CD4-positive, alpha-beta T cell treated with Interleukin-21 for 1 hour (primary cell): Measurements from ENCODE around the gene RAPGEF4.
"Not testable (repeated sequence)": the region's sequence is repeated elsewhere in the genome, so short reads cannot be mapped to it uniquely, and the experiment has no call there.

Experiments
- DNase-seq: peaks from one replicate; pipeline ENCODE4 v3.0.0-alpha.2; 2020

Gene RAPGEF4

DNA sequence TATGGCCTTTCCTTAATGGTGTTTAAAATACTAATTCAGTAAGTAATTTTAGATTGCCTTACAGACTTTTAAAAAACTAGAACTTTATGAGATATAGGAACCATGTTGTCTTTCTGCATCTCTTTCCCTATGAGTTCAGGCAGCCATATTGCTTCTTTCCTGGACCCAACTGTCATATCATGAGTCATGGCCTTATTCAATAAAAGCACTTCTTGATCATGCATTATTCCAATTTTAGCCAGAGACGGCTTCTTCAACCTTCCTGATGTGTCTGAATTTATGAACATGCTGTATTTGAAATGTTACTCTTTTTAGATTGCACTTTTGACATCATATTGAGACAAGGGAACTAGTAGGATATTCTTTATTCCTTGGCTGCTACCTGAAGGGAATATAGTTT lies 274.6 kb downstream of the RAPGEF4 start:
- DNase-seq, result no peak

DNA sequence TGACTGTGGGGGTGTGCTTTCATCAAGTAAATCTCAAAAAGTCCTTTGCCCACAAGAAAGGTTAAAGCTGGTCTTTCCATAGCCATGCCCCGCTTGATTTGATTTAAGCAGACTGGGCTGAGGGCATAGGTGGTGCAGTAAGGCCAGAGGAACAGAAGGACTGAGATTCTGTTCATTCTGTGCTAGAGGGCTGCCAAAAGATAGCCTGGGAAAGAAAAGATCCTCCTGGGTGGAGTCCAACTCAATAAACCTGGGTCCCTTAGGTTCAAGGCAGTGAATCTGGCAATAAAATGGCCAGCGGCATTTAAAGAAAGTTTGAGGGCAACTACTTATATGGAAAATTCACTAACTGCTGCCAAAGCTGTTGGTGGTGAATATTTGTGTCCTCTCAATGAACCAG lies 280.8 kb downstream of the RAPGEF4 start:
- no peak for DNase-seq

- no peak for DNase-seq
Observed at GRCh38 chr2:173017646-173018420, 282.2 kb downstream of the RAPGEF4 start.

DNA sequence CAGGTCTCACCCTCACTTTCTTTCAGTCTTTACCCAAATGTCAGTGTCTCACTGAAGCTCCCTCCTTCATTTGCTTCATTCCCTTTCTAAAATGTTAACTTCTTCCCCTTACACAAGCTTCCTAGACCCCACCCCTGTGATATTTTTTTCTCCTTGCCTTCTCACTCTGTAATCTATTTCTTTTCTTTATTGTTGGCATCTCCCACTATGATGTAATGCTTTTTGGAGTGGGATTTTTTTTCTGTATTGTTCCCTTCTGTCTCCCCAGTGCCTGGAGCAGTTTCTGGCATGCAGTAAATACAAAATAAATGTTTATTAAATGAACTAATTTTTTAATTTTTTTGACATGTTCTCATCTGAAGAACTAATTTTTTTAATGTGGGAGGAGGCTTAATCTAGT lies 284.1 kb downstream of the RAPGEF4 start:
- no peak for DNase-seq

GRCh38 chr2:173021939-173022371 lies 286.3 kb downstream of the RAPGEF4 start:
- DNase-seq, result no peak

GRCh38 chr2:173023718-173024117 lies 288.1 kb downstream of the RAPGEF4 start:
- DNase-seq, result no peak

DNA sequence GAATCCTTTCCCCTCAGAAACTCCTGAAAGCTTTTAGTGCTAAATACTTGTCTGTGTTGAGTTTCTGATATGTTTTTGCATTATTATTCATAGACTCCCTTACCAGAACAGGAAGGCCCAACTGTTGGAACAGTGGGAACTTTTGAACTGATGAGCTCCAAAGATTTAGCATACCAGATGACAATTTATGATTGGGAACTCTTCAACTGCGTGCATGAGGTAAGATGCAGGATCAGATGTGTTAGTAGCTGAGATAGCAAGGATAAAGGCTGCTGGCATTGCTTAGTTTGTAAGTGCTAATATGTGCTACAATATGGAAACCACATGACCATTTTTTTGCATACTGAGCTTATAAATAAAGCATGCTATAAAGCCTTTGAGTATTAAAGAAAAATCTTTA lies 290.8 kb downstream of the RAPGEF4 start:
- DNase-seq, result no peak

- DNase-seq, result peak; percentile 71
Observed at GRCh38 chr2:173027181-173028128, 291.8 kb downstream of the RAPGEF4 start.

DNA sequence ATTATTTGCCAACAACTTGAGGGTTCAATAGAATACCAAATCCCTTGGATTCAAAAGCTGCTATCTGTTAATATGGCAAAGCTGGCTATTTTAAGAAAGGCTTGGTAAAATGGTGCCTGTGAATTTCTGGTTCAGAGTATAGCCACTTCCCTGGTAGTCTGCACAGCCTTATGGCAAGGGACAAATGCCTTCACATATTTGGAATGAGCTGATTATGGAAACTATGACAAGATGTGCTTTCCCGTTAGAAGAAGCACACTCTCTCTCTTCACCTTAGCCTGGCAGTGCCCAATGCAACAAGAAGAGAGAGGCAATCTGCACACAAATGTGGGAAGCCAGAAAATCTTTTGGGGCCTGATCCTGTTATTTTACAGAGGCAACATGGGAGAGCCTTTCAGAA lies 292.5 kb downstream of the RAPGEF4 start:
- DNase-seq, result no peak

- no peak for DNase-seq
Observed at GRCh38 chr2:173028671-173029070, 293.0 kb downstream of the RAPGEF4 start.

- DNase-seq, result no peak
Observed at GRCh38 chr2:173030561-173031490, 295.2 kb downstream of the RAPGEF4 start.

GRCh38 chr2:173032032-173032431 lies 296.4 kb downstream of the RAPGEF4 start:
- DNase-seq, result no peak

DNA sequence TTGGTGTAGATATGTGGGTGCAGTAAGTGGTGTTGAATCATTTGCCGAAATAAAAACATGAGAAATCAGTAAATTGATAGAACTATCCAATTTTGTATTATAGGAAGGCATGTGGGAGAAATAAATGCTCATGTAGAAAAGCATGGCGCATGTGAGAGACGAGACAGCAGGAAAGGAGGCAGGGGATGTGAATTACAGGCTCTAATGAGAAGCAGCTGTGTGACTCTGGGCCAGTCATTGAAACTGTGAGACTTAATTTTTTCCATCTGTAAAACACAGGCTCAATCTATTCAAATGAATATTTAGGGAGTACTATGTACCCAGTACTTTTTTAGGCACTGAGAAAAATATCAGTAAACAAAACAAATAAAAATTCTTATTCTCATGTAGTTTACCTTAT lies 297.4 kb downstream of the RAPGEF4 start:
- no peak for DNase-seq

- no peak for DNase-seq
Observed at GRCh38 chr2:173034143-173034542, 298.5 kb downstream of the RAPGEF4 start.

- DNase-seq, result no peak
Observed at GRCh38 chr2:173037245-173038120, 301.8 kb downstream of the RAPGEF4 start.

DNA sequence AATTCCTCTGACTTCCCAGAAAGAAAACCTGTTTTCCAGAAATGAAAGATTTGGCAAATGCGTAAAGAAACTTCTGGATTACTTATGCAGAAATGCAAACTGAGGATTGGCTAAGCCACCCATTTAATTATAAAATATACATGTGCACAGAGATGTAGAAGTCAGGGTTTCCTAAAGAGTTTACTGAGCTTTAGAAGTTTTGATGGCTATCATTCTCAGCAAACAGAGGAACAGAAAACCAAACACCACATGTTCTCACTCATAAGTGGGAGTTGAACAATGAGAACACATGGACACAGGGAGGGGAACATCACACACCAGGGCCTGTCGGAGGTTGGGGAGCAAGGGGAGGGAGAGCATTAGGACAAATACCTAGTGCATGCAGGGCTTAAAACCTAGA lies 302.6 kb downstream of the RAPGEF4 start:
- DNase-seq, result not testable (repeated sequence)

GRCh38 chr2:173040729-173041128 lies 305.1 kb downstream of the RAPGEF4 start:
- no peak for DNase-seq

- peak; percentile 27 for DNase-seq
Observed at GRCh38 chr2:173043476-173043875, 307.8 kb downstream of the RAPGEF4 start.

DNA sequence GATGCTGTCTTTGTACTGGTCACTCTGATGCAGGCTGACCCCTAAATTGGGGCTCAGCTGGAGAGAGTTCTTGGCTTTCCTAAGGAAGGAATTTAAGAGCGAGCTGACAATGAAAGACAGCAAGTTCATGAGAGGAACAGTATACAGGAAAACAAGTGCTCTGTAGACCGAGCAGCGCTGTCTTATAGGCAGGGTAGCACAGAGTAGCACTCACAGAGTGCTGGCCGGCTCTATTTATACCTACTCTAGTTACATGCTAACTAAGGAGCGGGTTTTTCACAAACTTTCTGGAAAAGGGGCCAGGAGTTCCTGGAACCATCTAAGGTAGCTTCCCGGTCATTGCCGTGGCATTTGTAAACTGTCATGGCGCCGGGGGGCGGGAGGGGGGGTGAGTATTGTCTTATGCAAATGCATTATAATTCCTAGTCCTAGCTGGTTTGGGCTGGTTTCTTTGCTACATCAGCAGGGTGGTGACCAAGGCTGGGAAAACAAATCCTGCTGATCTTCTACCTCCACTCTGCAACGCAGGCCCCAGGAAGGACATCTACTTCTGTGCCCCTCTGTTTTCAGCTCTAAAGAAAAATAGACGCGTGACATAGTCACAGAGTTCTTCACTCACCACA lies 308.4 kb downstream of the RAPGEF4 start:
- DNase-seq, result no peak

DNA sequence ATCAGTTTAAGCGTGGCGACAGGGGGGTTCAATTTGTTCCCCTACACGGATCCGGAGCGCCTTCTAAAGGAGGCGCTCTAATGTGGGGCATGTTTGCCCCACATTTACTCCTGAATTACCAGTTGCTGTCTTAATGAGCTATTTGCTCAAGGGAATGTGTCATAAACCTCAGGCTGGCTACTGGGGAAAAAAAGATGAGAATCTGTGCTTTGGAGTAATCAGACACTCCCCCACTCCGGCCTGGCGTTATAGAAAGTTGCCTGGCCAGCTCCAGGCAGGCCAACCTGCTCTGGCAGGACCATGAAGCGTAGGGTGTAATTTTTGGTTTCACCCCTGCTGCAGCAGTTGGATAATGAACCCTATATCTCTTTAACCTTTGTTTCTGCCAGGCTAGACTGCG lies 309.0 kb downstream of the RAPGEF4 start:
- DNase-seq, result no peak

GRCh38 chr2:173045181-173045580 lies 309.5 kb downstream of the RAPGEF4 start:
- DNase-seq, result no peak
